Mucosa of rectum (tissue), 2 donors: ENCODE measurements around the gene CRELD1.
A peak's percentile ranks its signal among the peaks of the same experiment; 100 is the strongest.

Experiments
- H3K27ac ChIP-seq, 2 donors: one replicate each; pipeline ENCODE4 v1.7.0; 2013; ENCODE audit warnings: inconsistent platforms in 2 of 2, low read depth in 2 of 2, low read length in 2 of 2
- H3K27me3 ChIP-seq, 2 donors: one replicate each; pipeline ENCODE4 v1.7.0; 2013; ENCODE audit warnings: low read length in 2 of 2; ENCODE audit not compliant: control insufficient read depth in 2 of 2, insufficient read depth in 2 of 2
- H3K36me3 ChIP-seq, 2 donors: one replicate each; pipeline ENCODE4 v1.7.0; 2013; ENCODE audit warnings: low read length in 2 of 2; ENCODE audit not compliant: control insufficient read depth in 2 of 2, insufficient read depth in 2 of 2
- H3K4me1 ChIP-seq, 2 donors: one replicate each; pipeline ENCODE4 v1.7.0; 2013; ENCODE audit warnings: low read length in 2 of 2, mild to moderate bottlenecking in 1 of 2; ENCODE audit not compliant: control insufficient read depth in 2 of 2, insufficient read depth in 2 of 2
- H3K4me3 ChIP-seq, 2 donors: one replicate each; pipeline ENCODE4 v1.7.0; 2013; ENCODE audit warnings: low read length in 2 of 2
- H3K9ac ChIP-seq, 2 donors: one replicate each; pipeline ENCODE4 v1.7.0; 2013; ENCODE audit warnings: low read length in 2 of 2, low read depth in 1 of 2, mild to moderate bottlenecking in 1 of 2
- H3K9me3 ChIP-seq, 2 donors: one replicate each; pipeline ENCODE4 v1.7.0; 2013; ENCODE audit warnings: low read length in 2 of 2; ENCODE audit not compliant: control insufficient read depth in 2 of 2
- donor health status: healthy.
- donor health status: Normal muscosa, but diverticular disease.

The CRELD1 gene

DNA sequence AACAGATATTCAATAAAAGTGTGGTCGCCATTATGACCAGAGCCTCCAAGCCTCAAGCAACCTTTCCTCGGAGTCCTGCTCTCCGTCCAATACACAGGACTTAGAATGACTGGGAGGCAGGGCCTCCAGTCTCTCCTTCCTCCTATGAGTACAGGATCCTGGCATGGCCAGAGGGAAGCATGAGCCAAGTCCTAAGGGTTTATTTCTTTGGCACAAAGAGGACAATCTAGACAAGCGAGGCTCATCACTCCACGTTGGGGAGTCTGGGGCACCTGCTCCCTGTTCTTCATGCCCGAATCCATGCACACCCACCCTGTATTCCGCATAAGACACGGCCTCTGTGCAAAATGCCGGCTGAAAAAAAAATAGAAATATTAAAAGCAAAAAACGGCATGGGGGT, 11.7 kb downstream of the CRELD1 start:
- H3K27ac ChIP-seq: no peak overlapping the region

DNA sequence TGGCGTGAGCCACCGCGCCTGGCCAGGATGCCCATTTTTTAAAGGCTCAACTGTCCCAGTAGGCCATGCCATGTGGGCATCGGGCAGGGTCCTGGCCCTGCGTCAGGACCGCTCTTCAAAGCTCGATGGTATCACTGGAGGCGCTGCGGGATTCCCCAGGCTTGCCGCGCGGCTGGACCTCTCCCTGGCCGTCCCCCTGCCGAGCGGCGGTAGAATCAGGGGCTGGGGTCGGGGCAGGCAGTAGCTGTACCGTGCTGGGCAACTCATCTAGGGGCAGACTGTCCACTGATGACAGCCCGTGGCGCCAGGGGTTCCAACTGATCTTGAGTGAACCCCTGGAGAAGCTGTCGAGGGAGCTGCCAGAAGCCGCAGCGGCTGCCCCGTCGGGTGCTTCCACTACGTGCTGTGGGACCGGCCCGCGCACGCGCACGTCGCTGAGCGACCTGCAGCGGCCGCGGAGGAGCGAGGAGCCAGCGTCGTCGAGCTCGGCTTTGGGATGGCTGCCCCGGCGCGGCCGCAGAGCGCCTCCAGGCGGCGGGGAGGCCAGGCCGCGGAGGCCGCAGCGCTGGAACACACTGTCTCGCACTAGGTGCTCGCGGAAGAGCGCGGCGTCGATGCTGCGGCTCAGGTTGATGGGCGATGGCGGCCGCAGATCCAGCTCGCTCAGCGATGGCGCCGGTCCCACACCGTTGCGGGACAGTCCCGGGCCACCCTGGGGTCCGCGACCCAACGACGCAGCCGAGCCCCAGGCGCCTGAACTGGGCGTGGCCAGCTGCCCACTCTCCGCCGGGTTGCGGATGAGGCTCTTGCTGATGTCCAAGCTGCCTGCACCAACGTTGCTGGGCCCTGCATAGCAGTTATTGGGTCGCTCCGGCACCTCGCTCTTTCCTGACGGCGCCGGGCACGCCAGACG, 12.7 kb downstream of the CRELD1 start:
- Histone ChIP-seq H3K27ac (peak overlapping the region; percentile 48 to 65), H3K4me3 (peak overlapping the region; percentile 72 to 75), H3K4me1 (peaks cover under 1 to 10% of the 10 kb centered on the region in 2 donors), H3K36me3 (peaks cover 13 to 15% of the 10 kb centered on the region in 2 donors), H3K9me3 (no peaks in the 10 kb centered on the region), H3K27me3 (no peaks in the 10 kb centered on the region), H3K9ac (peak overlapping the region; percentile 56 to 63)

More for the DNA sequence above, 11.7 kb downstream of the CRELD1 start:
- H3K27me3 ChIP-seq: no peaks in the 10 kb centered on the region
- H3K9ac ChIP-seq: no peak overlapping the region
- no peak overlapping the region for H3K4me3 ChIP-seq
- H3K9me3 ChIP-seq: no peaks in the 10 kb centered on the region
- H3K4me1 ChIP-seq: peaks cover 0 to 10% of the 10 kb centered on the region in 2 donors
- H3K36me3 ChIP-seq: peaks cover 18 to 19% of the 10 kb centered on the region in 2 donors

DNA sequence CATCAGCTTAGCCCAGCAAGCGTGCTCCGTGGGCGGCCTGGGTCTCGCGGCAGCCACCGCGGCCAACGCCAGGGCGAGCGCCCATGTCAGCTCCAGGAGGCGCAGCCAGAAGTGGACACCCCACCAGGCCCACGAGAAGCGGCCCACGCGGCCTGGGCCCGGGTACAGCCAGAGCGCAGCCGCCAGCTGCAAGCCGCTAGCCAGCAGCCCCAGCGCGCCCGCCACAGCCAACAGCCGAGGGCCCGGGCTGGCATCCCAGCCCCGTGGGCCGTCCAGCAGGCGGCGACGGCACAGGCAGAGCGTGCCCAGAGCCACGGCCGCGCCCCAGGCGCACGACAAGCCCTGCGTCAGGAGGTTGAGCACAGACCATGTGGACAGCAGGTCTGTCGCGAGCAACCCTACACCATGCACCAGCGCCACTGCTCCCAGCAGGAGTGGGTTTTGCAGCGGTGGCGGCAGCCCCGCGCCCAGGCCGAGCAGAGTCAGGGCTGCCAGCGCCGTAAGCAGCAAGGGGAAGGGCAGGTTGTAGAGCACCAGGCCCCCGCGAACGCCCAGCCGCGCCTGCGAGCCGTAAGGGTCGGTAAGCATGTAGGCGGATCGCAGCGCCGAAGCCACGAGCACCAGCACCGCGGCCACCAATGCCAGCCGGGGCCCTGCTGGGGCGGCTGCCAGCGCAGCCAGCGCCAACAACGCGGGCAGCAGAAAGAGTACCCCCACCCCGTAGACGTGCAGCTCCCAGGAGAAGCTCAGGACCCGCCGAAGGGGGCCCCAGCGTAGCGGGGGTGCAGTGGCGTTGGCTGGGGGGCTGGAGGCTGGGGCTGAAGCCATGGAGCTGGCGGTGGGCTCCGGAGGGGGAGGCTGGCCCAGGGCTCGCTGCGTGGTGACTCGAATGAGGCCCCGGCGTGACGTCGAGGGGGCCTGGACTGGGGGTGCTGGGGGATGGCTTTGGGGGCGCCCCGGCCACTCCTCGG, 13.7 kb downstream of the CRELD1 start:
- Histone ChIP-seq H3K4me1 (peaks cover 7 to 16% of the 10 kb centered on the region in 2 donors), H3K9ac (peak overlapping the region; percentile 41 to 58)

DNA sequence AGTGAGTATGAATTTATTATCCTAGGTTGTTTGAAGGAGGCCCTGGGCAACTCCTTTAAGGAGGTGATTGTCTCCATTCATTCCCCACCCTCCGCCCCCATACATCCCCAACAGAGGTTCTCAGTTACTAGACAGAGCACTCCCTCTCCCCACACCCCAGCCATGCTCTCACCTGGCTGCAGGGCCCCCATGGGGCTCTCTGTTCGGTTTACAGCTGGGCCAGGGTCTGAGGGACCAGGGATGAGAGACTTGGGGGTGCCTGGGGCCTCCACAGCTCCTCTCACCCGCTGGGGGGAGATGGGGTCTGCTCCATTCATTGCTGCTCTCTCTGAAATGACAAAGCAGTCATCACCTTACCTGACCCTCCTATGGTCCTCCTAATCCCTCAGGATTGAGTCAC, 15.0 kb downstream of the CRELD1 start:
- Histone ChIP-seq H3K4me1 (peaks cover 7 to 16% of the 10 kb centered on the region in 2 donors), H3K27me3 (no peaks in the 10 kb centered on the region), H3K9ac (no peak overlapping the region), H3K4me3 (no peak overlapping the region), H3K9me3 (no peaks in the 10 kb centered on the region), H3K36me3 (peaks cover 2 to 5% of the 10 kb centered on the region in 2 donors), H3K27ac (no peak overlapping the region)

More for the DNA sequence above, 13.7 kb downstream of the CRELD1 start:
- Histone ChIP-seq H3K9me3 (no peaks in the 10 kb centered on the region), H3K36me3 (peaks cover 11 to 13% of the 10 kb centered on the region in 2 donors), H3K27me3 (no peaks in the 10 kb centered on the region), H3K27ac (peak overlapping the region; percentile 48 to 65), H3K4me3 (peak overlapping the region; percentile 72 to 75)

DNA sequence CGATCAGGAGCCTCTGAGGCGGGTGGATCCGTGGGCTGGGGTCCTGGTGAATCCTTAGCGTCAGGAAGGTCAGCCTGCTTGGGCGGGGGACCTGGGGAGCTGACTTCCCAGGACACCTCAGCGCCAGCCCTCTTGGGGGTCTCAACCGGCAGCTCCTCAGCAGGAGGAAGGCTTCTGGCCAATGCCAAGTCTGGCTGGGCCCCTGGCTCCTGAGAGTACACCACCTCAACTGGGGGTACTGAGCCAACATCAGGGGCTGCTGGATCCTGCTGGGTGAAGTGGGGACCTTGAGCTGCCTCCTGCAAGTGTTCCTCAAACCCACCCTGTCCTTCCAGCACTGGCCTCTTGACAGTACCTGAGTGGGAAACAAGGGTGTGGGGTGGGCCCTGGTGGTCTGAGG, 15.5 kb downstream of the CRELD1 start:
- Histone ChIP-seq H3K9me3 (no peaks in the 10 kb centered on the region), H3K36me3 (peaks cover 0 to 3% of the 10 kb centered on the region in 2 donors), H3K9ac (no peak overlapping the region), H3K27me3 (no peaks in the 10 kb centered on the region), H3K4me1 (peaks cover 7 to 16% of the 10 kb centered on the region in 2 donors), H3K27ac (no peak overlapping the region), H3K4me3 (no peak overlapping the region)

DNA sequence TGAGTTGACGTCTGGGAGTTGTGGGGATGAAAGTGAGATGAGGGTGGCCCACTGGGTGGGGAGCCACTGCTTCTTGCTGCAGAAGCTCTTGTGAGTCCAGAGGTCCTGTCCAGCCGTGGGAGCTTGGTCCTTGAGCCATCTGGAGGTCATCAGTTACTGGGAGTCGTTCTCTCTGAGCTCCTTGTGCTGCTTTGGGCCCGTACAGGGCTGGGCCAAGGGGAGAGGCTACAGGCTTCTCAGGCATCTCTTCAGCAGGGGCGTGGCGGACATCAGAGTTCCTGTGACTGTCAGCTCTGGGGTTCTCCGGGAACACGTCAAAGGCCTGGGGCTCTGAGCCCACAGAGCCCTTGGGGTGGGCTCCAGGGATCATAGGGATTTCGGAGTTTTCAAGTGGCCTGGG, 16.0 kb downstream of the CRELD1 start:
- no peaks in the 10 kb centered on the region for H3K9me3 ChIP-seq
- no peak overlapping the region for H3K9ac ChIP-seq
- H3K4me3 ChIP-seq: no peak overlapping the region
- H3K27ac ChIP-seq: no peak overlapping the region
- H3K27me3 ChIP-seq: no peaks in the 10 kb centered on the region
- H3K4me1 ChIP-seq: peaks cover 7 to 16% of the 10 kb centered on the region in 2 donors
- H3K36me3 ChIP-seq: no peaks in the 10 kb centered on the region

DNA sequence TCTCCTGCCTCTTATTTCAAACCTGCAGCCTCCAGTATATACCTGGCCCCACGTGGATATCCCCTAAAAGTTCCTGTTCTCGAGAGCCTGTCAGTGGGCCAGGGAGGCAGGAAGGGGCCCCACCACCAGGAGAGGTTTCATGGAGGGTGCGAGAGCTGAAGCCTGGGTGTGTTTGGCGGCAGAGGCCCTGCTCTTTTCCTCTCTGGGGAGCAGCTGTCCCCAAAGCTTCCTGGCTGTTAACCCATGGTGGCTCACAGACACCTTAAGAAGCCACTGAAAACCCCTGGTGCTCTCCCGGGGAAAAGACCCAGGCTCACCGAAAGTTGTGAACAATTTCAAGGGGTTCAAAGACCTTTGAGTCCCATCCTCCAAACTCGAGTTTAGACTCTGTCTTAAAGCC, 17.5 kb downstream of the CRELD1 start:
- no peaks in the 10 kb centered on the region for H3K27me3 ChIP-seq
- H3K4me1 ChIP-seq: peaks cover 7 to 16% of the 10 kb centered on the region in 2 donors
- H3K9ac ChIP-seq: no peak overlapping the region
- no peak overlapping the region for H3K4me3 ChIP-seq
- no peaks in the 10 kb centered on the region for H3K36me3 ChIP-seq
- H3K9me3 ChIP-seq: no peaks in the 10 kb centered on the region
- H3K27ac ChIP-seq: no peak overlapping the region

DNA sequence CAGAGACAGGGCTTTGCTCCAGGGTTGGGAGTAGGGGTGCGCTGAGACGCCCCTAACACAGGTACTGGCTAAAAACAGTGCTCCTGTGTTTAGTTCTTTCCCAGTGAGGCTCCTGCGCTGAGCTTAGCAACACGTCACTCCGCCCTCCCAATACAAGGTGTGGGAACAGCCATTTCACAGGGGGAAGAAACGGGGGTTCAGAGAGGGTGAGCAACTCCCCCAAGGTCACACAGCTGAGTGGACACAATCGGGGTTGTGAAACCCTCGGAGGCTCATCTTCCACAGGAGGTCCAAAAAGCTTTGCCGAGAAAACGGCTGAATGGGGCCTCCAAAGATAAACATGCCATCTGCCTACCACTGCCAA, 17.9 kb downstream of the CRELD1 start:
- Histone ChIP-seq H3K27ac (no peak overlapping the region), H3K36me3 (no peaks in the 10 kb centered on the region), H3K27me3 (no peaks in the 10 kb centered on the region), H3K9me3 (no peaks in the 10 kb centered on the region), H3K9ac (peak overlapping the region in 1 of 2 donors; percentile 24), H3K4me1 (peaks cover 7 to 16% of the 10 kb centered on the region in 2 donors), H3K4me3 (peak overlapping the region; percentile 61 to 65)

DNA sequence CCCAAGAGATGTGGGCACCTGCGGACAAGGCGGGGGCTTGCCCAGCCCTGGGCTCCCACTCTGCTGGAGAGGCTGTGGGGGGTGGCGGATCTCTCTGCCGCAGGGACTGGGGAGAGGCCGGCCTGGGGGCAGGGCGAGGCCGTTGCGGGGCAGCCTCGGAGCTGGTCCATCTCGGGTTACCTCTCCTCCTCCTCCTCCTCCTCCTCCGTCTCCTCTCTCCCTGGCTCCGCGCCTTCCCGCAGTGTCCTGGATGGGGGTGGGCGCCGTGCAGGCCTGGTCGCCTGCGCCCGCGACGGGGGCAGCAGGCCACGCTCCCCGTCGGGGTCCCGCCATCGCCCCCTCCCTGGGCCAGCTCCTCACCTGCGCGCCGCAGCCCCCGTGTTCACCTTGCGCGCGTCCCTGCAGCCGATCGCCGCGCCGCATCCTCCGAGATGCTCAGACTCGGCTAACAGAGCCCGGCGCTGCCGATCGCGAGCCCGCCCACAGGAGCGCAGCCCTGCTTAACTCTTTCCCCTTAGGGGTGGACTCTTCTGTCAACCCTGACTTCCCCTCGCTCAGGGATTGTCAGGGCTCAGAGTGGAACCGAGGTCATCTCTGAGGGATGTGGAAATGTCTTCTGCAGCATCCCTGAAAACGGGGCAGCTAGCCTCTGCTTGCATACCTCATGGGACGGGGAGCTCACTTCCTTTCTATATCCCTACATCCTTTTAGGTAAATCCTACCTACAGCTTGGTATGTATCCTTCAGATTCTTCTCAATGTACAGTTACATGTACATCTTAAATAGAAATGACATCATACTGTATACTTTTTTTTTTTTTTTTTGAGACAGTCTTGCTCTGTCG, 18.6 kb downstream of the CRELD1 start, which contains the start of gene PRRT3:
Gene PRRT3 (minus strand): TSS at position 447 of the 844 bp plus-strand sequence. CDS start 2,293 bp downstream, outside the sequence.
- no peak within 1 kb of the TSS for H3K27ac ChIP-seq
- peaks cover 7 to 13% of the 10 kb centered on the region in 2 donors for H3K4me1 ChIP-seq
- peak within 1 kb of the TSS; percentile 61 to 65 for H3K4me3 ChIP-seq
- H3K9me3 ChIP-seq: no peaks in the 10 kb centered on the region
- no peaks in the 10 kb centered on the region for H3K36me3 ChIP-seq
- no peaks in the 10 kb centered on the region for H3K27me3 ChIP-seq
- H3K9ac ChIP-seq: peak within 1 kb of the TSS; percentile 24 to 49
